ENCODE results near the gene STK31.
"Not testable (repeated sequence)": the region's sequence is repeated elsewhere in the genome, so short reads cannot be mapped to it uniquely, and the experiment has no call there.

STK31 gene

GRCh38 chr7:23684041-23684440 is 26.0 kb upstream of the STK31 start:
- not testable (repeated sequence) for H3K4me3 ChIP-seq (ENCODE audit: insufficient read depth, low read depth, low read length); H3K4me1 ChIP-seq (ENCODE audit: control insufficient read depth, insufficient read depth, low read length); H3K27ac ChIP-seq (ENCODE audit: insufficient read depth, low read depth, low read length, poor library complexity, severe bottlenecking); H3K9me3 ChIP-seq (ENCODE audit: control insufficient read depth, low read length); H3K27me3 ChIP-seq (ENCODE audit: control insufficient read depth, insufficient read depth, low read length, poor library complexity, severe bottlenecking); H3K36me3 ChIP-seq (ENCODE audit: control insufficient read depth, insufficient read depth, low read length)
- WGBS, 2 experiments, result 63 to 67% methylated on average over 6 of the region's 6 CpGs

GRCh38 chr7:23685731-23686130 is 24.3 kb upstream of the STK31 start:
- no peaks in the 10 kb centered on the region for H3K27me3 ChIP-seq (ENCODE audit: control insufficient read depth, insufficient read depth, low read length, poor library complexity, severe bottlenecking)
- H3K4me3 ChIP-seq (ENCODE audit: insufficient read depth, low read depth, low read length), result no peak overlapping the region
- H3K4me1 ChIP-seq (ENCODE audit: control insufficient read depth, insufficient read depth, low read length), result no peaks in the 10 kb centered on the region
- H3K9me3 ChIP-seq (ENCODE audit: control insufficient read depth, low read length), result no peaks in the 10 kb centered on the region
- no peak overlapping the region for H3K27ac ChIP-seq (ENCODE audit: insufficient read depth, low read depth, low read length, poor library complexity, severe bottlenecking)
- WGBS, 2 experiments, result 90 to 93% methylated on average over 3 of the region's 3 CpGs
- H3K36me3 ChIP-seq (ENCODE audit: control insufficient read depth, insufficient read depth, low read length), result no peaks in the 10 kb centered on the region

GRCh38 chr7:23687011-23687410 is 23.0 kb upstream of the STK31 start:
- 94 to 95% methylated on average over 2 of the region's 2 CpGs for WGBS, 2 experiments
- Histone ChIP-seq H3K4me3 (ENCODE audit: insufficient read depth, low read depth, low read length) (no peak overlapping the region), H3K36me3 (ENCODE audit: control insufficient read depth, insufficient read depth, low read length) (no peaks in the 10 kb centered on the region), H3K27me3 (ENCODE audit: control insufficient read depth, insufficient read depth, low read length, poor library complexity, severe bottlenecking) (no peaks in the 10 kb centered on the region), H3K4me1 (ENCODE audit: control insufficient read depth, insufficient read depth, low read length) (no peaks in the 10 kb centered on the region), H3K27ac (ENCODE audit: insufficient read depth, low read depth, low read length, poor library complexity, severe bottlenecking) (no peak overlapping the region), H3K9me3 (ENCODE audit: control insufficient read depth, low read length) (no peaks in the 10 kb centered on the region)

- H3K27me3 ChIP-seq (ENCODE audit: control insufficient read depth, insufficient read depth, low read length, poor library complexity, severe bottlenecking), result no peaks in the 10 kb centered on the region
- no peaks in the 10 kb centered on the region for H3K4me1 ChIP-seq (ENCODE audit: control insufficient read depth, insufficient read depth, low read length)
- no peaks in the 10 kb centered on the region for H3K36me3 ChIP-seq (ENCODE audit: control insufficient read depth, insufficient read depth, low read length)
- H3K4me3 ChIP-seq (ENCODE audit: insufficient read depth, low read depth, low read length), result no peak overlapping the region
- 85 to 93% methylated on average over 3 to 4 of the region's 4 CpGs for WGBS, 2 experiments
- H3K9me3 ChIP-seq (ENCODE audit: control insufficient read depth, low read length), result no peaks in the 10 kb centered on the region
- H3K27ac ChIP-seq (ENCODE audit: insufficient read depth, low read depth, low read length, poor library complexity, severe bottlenecking), result no peak overlapping the region
Observed at GRCh38 chr7:23689165-23689564, 20.9 kb upstream of the STK31 start.

GRCh38 chr7:23691320-23691719 is 18.7 kb upstream of the STK31 start:
- no peaks in the 10 kb centered on the region for H3K4me1 ChIP-seq (ENCODE audit: control insufficient read depth, insufficient read depth, low read length)
- 79 to 91% methylated on average over 3 of the region's 4 CpGs for WGBS, 2 experiments
- no peaks in the 10 kb centered on the region for H3K27me3 ChIP-seq (ENCODE audit: control insufficient read depth, insufficient read depth, low read length, poor library complexity, severe bottlenecking)
- H3K9me3 ChIP-seq (ENCODE audit: control insufficient read depth, low read length), result no peaks in the 10 kb centered on the region
- H3K36me3 ChIP-seq (ENCODE audit: control insufficient read depth, insufficient read depth, low read length), result no peaks in the 10 kb centered on the region
- no peak overlapping the region for H3K27ac ChIP-seq (ENCODE audit: insufficient read depth, low read depth, low read length, poor library complexity, severe bottlenecking)
- H3K4me3 ChIP-seq (ENCODE audit: insufficient read depth, low read depth, low read length), result no peak overlapping the region

GRCh38 chr7:23693224-23693623 is 16.8 kb upstream of the STK31 start:
- no peaks in the 10 kb centered on the region for H3K4me1 ChIP-seq (ENCODE audit: control insufficient read depth, insufficient read depth, low read length)
- H3K36me3 ChIP-seq (ENCODE audit: control insufficient read depth, insufficient read depth, low read length), result no peaks in the 10 kb centered on the region
- no peaks in the 10 kb centered on the region for H3K9me3 ChIP-seq (ENCODE audit: control insufficient read depth, low read length)
- H3K27me3 ChIP-seq (ENCODE audit: control insufficient read depth, insufficient read depth, low read length, poor library complexity, severe bottlenecking), result no peaks in the 10 kb centered on the region
- H3K4me3 ChIP-seq (ENCODE audit: insufficient read depth, low read depth, low read length), result no peak overlapping the region
- no peak overlapping the region for H3K27ac ChIP-seq (ENCODE audit: insufficient read depth, low read depth, low read length, poor library complexity, severe bottlenecking)

- H3K36me3 ChIP-seq (ENCODE audit: control insufficient read depth, insufficient read depth, low read length), result no peaks in the 10 kb centered on the region
- 38% methylated on average over 5 of the region's 7 CpGs for WGBS, 2 experiments
- no peaks in the 10 kb centered on the region for H3K9me3 ChIP-seq (ENCODE audit: control insufficient read depth, low read length)
- no peaks in the 10 kb centered on the region for H3K4me1 ChIP-seq (ENCODE audit: control insufficient read depth, insufficient read depth, low read length)
- H3K27me3 ChIP-seq (ENCODE audit: control insufficient read depth, insufficient read depth, low read length, poor library complexity, severe bottlenecking), result no peaks in the 10 kb centered on the region
- no peak overlapping the region for H3K4me3 ChIP-seq (ENCODE audit: insufficient read depth, low read depth, low read length)
- no peak overlapping the region for H3K27ac ChIP-seq (ENCODE audit: insufficient read depth, low read depth, low read length, poor library complexity, severe bottlenecking)
Observed at GRCh38 chr7:23696916-23697441, 13.0 kb upstream of the STK31 start.

- H3K9me3 ChIP-seq (ENCODE audit: control insufficient read depth, low read length), result no peaks in the 10 kb centered on the region
- no peaks in the 10 kb centered on the region for H3K36me3 ChIP-seq (ENCODE audit: control insufficient read depth, insufficient read depth, low read length)
- no peaks in the 10 kb centered on the region for H3K4me1 ChIP-seq (ENCODE audit: control insufficient read depth, insufficient read depth, low read length)
- 85 to 93% methylated on average over 1 of the region's 2 CpGs for WGBS, 2 experiments
- H3K27me3 ChIP-seq (ENCODE audit: control insufficient read depth, insufficient read depth, low read length, poor library complexity, severe bottlenecking), result no peaks in the 10 kb centered on the region
- no peak overlapping the region for H3K27ac ChIP-seq (ENCODE audit: insufficient read depth, low read depth, low read length, poor library complexity, severe bottlenecking)
- H3K4me3 ChIP-seq (ENCODE audit: insufficient read depth, low read depth, low read length), result no peak overlapping the region
Observed at GRCh38 chr7:23698822-23699221, 11.2 kb upstream of the STK31 start.

- no peaks in the 10 kb centered on the region for H3K9me3 ChIP-seq (ENCODE audit: control insufficient read depth, low read length)
- no peaks in the 10 kb centered on the region for H3K27me3 ChIP-seq (ENCODE audit: control insufficient read depth, insufficient read depth, low read length, poor library complexity, severe bottlenecking)
- WGBS, 2 experiments, result 96 to 100% methylated on average over 3 to 4 of the region's 4 CpGs
- no peak overlapping the region for H3K27ac ChIP-seq (ENCODE audit: insufficient read depth, low read depth, low read length, poor library complexity, severe bottlenecking)
- H3K4me3 ChIP-seq (ENCODE audit: insufficient read depth, low read depth, low read length), result no peak overlapping the region
- H3K36me3 ChIP-seq (ENCODE audit: control insufficient read depth, insufficient read depth, low read length), result no peaks in the 10 kb centered on the region
- no peaks in the 10 kb centered on the region for H3K4me1 ChIP-seq (ENCODE audit: control insufficient read depth, insufficient read depth, low read length)
Observed at GRCh38 chr7:23700046-23700445, 10.0 kb upstream of the STK31 start.

- H3K27me3 ChIP-seq (ENCODE audit: control insufficient read depth, insufficient read depth, low read length, poor library complexity, severe bottlenecking), result no peaks in the 10 kb centered on the region
- no peak overlapping the region for H3K4me3 ChIP-seq (ENCODE audit: insufficient read depth, low read depth, low read length)
- no peak overlapping the region for H3K27ac ChIP-seq (ENCODE audit: insufficient read depth, low read depth, low read length, poor library complexity, severe bottlenecking)
- WGBS, 2 experiments, result 94 to 98% methylated on average over 4 to 6 of the region's 7 CpGs
- H3K36me3 ChIP-seq (ENCODE audit: control insufficient read depth, insufficient read depth, low read length), result peaks cover 6% of the 10 kb centered on the region
- H3K4me1 ChIP-seq (ENCODE audit: control insufficient read depth, insufficient read depth, low read length), result no peaks in the 10 kb centered on the region
- H3K9me3 ChIP-seq (ENCODE audit: control insufficient read depth, low read length), result no peaks in the 10 kb centered on the region
Observed at GRCh38 chr7:23709081-23709750, 803 bp upstream of the STK31 start.

Measured in ectodermal cell (in vitro differentiated cells).